HFFc6 (cell line): Measurements from ENCODE around the gene DTX3L. TPM values are rescaled to one million over a fixed set of nuclear protein-coding genes. Genes with fewer than 3 reads are reported as not detected.

Experiments used
- DNase-seq: peaks from one replicate; pipeline ENCODE4 v3.0.0-alpha.2; 2018
- H3K27ac Mint-ChIP-seq: 2 replicates; pipeline ENCODE4 v1.8.0; 2020; ENCODE audit warnings: mild to moderate bottlenecking, mixed read lengths
- H3K27me3 Mint-ChIP-seq: 2 replicates; pipeline ENCODE4 v1.8.0; 2021; ENCODE audit warnings: mild to moderate bottlenecking, moderate library complexity, mixed read lengths; ENCODE audit not compliant: insufficient read depth
- H3K36me3 Mint-ChIP-seq: 2 replicates; pipeline ENCODE4 v1.8.0; 2021; ENCODE audit warnings: low read depth, mixed read lengths
- H3K4me1 Mint-ChIP-seq: 2 replicates; pipeline ENCODE4 v1.8.0; 2020; ENCODE audit warnings: low read depth, mixed read lengths
- H3K4me3 Mint-ChIP-seq: 2 replicates; pipeline ENCODE4 v1.8.0; 2020; ENCODE audit warnings: mild to moderate bottlenecking, moderate library complexity, mixed read lengths
- H3K9me3 Mint-ChIP-seq: 2 replicates; pipeline ENCODE4 v1.8.0; 2020; ENCODE audit warnings: mild to moderate bottlenecking, mixed read lengths
- CTCF ChIP-seq: fragments of 200-600 bp; sonication (generic); IDR thresholded peaks from 2 replicates; pipeline ENCODE4 v1.5.0; 2021; ENCODE audit warnings: antibody characterized with exemption, mild to moderate bottlenecking
- total RNA-seq, 6 experiments: library from RNA; stranded (reverse); fragmentation: NEBNext Ultra II Directional; extraction: Animal tissue kit (Norgen Biotek cat#: 25700); gene quantifications; 2 replicates in 1 of 6; 3 replicates in 5 of 6; pipeline ENCODE4 v1.2.3, GENCODE V29; 2021

Gene DTX3L
- total RNA-seq, 6 experiments from 2014 or later: 6.2 to 16.7 (median 15.6) TPM

DNA sequence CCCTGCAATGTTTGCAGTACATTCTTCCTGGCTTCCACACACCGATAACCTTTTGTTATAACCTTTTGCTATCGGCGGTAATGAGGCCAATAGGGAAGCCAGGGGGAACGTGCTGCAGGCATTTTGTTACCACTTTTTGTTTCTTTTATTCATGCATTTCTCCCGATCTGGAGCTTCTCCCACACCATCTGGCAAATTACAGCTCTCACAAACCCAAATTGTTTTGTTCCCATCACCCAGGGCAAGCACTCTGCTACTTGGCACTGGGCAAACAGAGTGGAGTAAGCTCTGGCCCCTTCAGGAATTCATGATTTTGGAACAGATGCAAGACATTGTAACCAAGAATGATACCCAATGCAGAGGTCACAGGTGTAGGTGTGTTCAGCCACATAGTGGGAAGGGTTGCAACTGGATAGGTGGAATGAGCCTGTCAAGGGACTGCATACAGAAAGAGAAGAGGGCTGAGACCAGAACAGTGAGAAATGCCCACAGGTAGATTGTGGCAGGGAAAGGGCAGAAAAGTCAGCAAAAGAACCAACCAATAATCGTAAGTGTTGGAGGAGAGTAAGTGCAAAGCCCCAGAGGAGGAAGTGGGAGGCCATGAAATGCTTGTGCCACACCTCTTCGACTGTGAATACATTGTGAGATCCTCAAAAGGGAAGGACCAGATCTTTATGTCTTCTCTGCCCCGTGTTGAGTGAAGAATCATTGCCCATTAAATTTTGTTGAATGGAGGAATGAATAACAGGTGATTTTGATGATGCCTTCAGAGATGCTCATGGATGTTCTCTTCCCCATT lies 59.1 kb downstream of the DTX3L start:
- H3K36me3 Mint-ChIP-seq: no peaks in the 10 kb centered on the region
- TF ChIP-seq CTCF: no peak
- no peak overlapping the region for H3K4me3 Mint-ChIP-seq
- no peak overlapping the region for H3K27ac Mint-ChIP-seq
- DNase-seq: no peak
- H3K27me3 Mint-ChIP-seq: peaks cover 37% of the 10 kb centered on the region
- H3K4me1 Mint-ChIP-seq: peaks cover 13% of the 10 kb centered on the region
- H3K9me3 Mint-ChIP-seq: no peaks in the 10 kb centered on the region

Other genes starting within 250 kb of the DTX3L start
- gene CSTA, start 239.1 kb upstream of the DTX3L start, total RNA-seq: under 1 TPM; 0.29 to 0.88 (median 0.49) TPM
- gene MIX23, start 181.1 kb upstream of the DTX3L start, total RNA-seq: 10 to 100 TPM; 29.8 to 43.6 (median 40.6) TPM
- 10 to 100 TPM; 28.4 to 37.5 (median 31.5) TPM for gene FAM162A, start 180.2 kb upstream of the DTX3L start, total RNA-seq
- gene WDR5B, start 148.3 kb upstream of the DTX3L start, total RNA-seq: 1 to 10 TPM; 4.6 to 5.8 (median 5.4) TPM
- gene KPNA1, start 49.4 kb upstream of the DTX3L start, total RNA-seq: 100 to 1,000 TPM in 3 of 6 experiments, 10 to 100 TPM in 3; 93.5 to 105 (median 98.1) TPM
- gene PARP9, start within 50 bp of the DTX3L start, total RNA-seq: 10 to 100 TPM in 3 of 6 experiments, 1 to 10 TPM in 3; 5.2 to 11.0 (median 9.7) TPM
- not detected for gene PARP15, start 13.3 kb downstream of the DTX3L start, total RNA-seq
- gene PARP14, start 116.5 kb downstream of the DTX3L start, total RNA-seq: 10 to 100 TPM in 4 of 6 experiments, 1 to 10 TPM in 2; 5.3 to 16.1 (median 12.8) TPM
- 1 to 10 TPM; 1.5 to 3.2 (median 2.6) TPM for gene HSPBAP1, start 229.5 kb downstream of the DTX3L start, total RNA-seq
- gene SLC49A4, start 230.7 kb downstream of the DTX3L start, total RNA-seq: 10 to 100 TPM; 10.2 to 10.8 (median 10.7) TPM